T-helper 9 cell (primary cell): ENCODE results near the gene DRC7.
"Not testable (repeated sequence)": the region's sequence is repeated elsewhere in the genome, so short reads cannot be mapped to it uniquely, and the experiment has no call there.

Experiments
- DNase-seq: peaks from one replicate; pipeline ENCODE4 v3.0.0-alpha.2; 2020

Gene DRC7

GRCh38 chr16:57739756-57740422 is 45.3 kb downstream of the DRC7 start:
- no peak for DNase-seq

- DNase-seq = no peak
Measured at GRCh38 chr16:57740423-57741071, 45.9 kb downstream of the DRC7 start.

- DNase-seq = no peak
Measured at GRCh38 chr16:57741660-57742191, 47.1 kb downstream of the DRC7 start.

- no peak for DNase-seq
Measured at GRCh38 chr16:57742543-57742942, 47.9 kb downstream of the DRC7 start.

- no peak for DNase-seq
Measured at GRCh38 chr16:57743458-57743857, 48.9 kb downstream of the DRC7 start.

- no peak for DNase-seq
Measured at GRCh38 chr16:57743886-57744641, 49.5 kb downstream of the DRC7 start.

GRCh38 chr16:57744642-57744903 is 50.0 kb downstream of the DRC7 start:
- no peak for DNase-seq

GRCh38 chr16:57745768-57746167 is 51.2 kb downstream of the DRC7 start:
- no peak for DNase-seq

GRCh38 chr16:57746316-57746715 is 51.7 kb downstream of the DRC7 start:
- not testable (repeated sequence) for DNase-seq

- no peak for DNase-seq
Measured at GRCh38 chr16:57747091-57747490, 52.5 kb downstream of the DRC7 start.

GRCh38 chr16:57747496-57747895 is 52.9 kb downstream of the DRC7 start:
- DNase-seq = no peak

- DNase-seq = no peak
Measured at GRCh38 chr16:57747996-57748395, 53.4 kb downstream of the DRC7 start.

GRCh38 chr16:57748596-57748995 is 54.0 kb downstream of the DRC7 start:
- DNase-seq = no peak

GRCh38 chr16:57749101-57749692 is 54.6 kb downstream of the DRC7 start:
- DNase-seq = no peak

GRCh38 chr16:57749856-57750452 is 55.3 kb downstream of the DRC7 start:
- no peak for DNase-seq

GRCh38 chr16:57750796-57751538 is 56.4 kb downstream of the DRC7 start:
- no peak for DNase-seq

- no peak for DNase-seq
Measured at GRCh38 chr16:57751539-57752202, 57.1 kb downstream of the DRC7 start.

GRCh38 chr16:57752203-57752580 is 57.6 kb downstream of the DRC7 start:
- no peak for DNase-seq

GRCh38 chr16:57752581-57753447 is 58.2 kb downstream of the DRC7 start:
- no peak for DNase-seq

- no peak for DNase-seq
Measured at GRCh38 chr16:57753448-57754353, 59.1 kb downstream of the DRC7 start.
